ENCODE measurements around the gene PROSER1.
"Not testable (repeated sequence)": the region's sequence is repeated elsewhere in the genome, so short reads cannot be mapped to it uniquely, and the experiment has no call there.

The PROSER1 gene

DNA sequence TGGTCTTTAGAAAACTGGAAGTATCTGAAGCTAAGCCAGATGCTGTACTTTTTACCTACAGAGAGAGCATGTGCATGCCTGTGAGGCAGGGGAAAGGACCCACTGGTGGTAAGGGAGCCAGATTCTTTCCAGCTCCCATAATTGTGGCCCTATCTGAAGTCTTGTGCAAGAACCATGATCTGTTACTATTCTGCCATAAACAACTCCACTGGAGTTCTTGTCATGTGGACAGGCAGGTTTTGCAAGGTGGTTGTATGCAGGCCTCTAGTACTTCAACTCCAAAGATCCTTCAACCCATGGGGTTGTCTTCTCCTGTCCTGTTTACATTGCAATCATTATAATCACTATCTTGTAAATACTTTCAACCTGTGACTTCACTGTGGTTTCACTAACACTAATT, 14.1 kb downstream of the PROSER1 start:
- no peak for DNase-seq

DNA sequence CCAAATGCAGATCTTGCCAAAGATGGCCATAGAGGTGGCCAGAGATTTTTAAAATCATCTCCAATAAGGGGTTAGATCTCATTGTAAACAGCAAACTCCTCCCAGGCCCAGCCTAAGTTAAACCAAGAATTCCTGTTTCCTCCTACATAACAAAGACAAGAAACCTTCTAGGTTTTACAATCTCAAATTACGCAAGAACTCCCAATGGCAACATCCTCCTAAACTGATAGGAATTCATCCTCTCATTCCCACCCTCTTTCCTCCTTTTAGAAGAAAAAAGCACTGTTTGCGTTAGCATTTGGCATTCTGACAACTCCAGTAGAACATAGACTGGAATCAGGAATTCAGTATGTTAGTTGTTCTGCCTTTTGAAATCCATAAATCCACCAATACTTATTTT, 14.6 kb downstream of the PROSER1 start:
- DNase-seq, result no peak

DNA sequence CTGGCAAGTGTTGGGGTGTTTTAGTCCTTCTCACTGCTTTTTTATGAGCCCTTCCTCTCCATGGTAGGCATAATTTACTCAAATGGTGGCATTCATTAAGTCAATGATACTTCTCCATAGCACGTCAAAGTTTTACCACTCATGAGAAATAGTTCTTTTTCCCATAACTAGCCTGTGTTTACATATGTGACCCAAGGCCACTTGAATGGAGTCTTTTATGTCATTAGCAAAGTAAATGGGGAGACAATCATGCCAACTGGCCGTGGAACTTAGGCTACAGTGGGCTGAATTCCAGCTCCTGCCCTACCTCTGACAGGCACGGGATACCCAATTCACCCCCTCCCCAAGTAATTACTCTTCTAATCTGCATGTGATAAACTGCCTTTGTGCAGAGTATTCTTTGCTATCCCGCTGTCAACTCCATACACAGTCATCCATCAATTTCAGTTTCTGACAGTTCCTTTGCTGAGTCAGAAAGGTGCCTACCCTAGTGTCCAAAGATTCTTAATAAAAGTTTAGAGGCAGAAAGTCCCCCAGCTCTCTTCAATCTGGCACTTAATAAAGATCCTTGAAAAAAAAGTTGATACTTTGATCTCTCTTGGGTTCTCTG, 16.9 kb downstream of the PROSER1 start:
- no peak for DNase-seq

DNA sequence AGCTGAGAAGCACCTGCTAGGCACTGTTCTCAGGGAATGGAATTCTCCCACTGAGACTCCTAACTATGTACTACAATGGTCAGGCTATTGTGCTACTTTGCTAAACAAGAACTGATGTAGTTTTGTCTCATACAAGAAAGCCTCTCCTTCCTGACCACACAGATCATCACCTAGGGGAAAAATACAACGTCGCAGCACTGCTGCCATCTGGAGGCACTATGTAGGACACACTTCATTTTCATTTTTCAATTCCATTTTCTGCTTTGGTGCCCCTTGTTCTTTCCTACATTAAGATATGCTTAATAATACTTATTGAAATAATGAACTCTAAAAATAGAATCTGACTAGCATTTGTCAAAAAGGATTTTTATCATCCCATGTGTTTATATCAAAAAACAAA, 21.1 kb downstream of the PROSER1 start:
- no peak for DNase-seq

DNA sequence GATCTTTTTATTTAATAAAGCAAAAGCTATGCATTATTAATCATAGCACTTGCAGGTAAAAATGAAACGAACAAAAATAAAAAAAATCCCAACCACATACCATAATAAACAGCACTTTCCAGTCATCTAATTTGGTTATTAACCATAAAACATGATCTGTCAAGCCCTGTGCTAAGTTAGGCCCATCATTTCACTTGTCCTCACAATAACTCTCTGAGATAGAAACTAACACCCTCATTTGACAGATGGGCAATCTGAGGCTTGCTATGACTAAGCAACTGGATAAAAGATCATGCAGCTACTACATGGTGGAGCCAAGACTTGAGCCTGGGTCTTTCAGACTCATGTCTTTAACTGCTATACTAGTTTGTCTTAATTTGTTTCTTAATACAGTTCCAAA, 21.8 kb downstream of the PROSER1 start:
- no peak for DNase-seq

DNA sequence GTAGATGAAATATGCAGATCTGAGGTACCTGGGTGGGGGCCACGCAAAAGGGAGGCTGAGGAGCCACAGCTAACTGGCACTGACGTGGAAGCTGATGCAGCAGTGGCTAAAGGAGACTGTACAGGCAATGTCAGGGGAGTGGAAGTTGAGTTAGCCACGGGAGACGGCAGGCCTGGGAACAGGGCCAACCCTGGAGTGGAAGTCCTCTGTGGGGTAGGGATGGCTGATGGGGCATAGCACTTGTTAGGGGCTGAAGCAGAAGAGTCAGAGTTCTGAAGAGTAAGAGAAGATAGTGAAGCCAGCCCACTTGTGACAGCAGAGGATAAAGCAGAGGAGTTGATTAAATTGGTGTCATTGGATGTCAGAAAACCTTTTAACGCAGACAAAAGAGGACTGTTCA, 24.4 kb downstream of the PROSER1 start:
- DNase-seq, result no peak

DNA sequence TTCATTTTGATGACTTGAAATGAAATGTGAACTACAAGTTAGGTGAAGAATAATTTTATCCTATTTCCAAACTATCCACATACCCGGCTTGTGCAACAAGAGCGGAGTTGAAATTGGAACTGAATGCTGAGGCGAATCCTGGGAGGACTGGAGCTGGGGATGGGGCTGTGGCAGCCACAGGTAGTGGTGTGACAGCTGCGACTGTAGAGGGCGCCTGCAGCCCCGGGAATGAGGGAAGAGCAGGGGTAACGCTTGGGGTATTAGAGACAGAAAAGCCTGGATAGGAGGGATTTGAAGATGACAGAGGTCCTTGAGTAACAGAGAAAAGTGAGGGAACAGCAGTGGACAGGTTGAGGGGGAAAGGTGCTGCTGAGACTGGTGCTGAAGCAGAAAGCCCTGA, 25.3 kb downstream of the PROSER1 start:
- no peak for DNase-seq

DNA sequence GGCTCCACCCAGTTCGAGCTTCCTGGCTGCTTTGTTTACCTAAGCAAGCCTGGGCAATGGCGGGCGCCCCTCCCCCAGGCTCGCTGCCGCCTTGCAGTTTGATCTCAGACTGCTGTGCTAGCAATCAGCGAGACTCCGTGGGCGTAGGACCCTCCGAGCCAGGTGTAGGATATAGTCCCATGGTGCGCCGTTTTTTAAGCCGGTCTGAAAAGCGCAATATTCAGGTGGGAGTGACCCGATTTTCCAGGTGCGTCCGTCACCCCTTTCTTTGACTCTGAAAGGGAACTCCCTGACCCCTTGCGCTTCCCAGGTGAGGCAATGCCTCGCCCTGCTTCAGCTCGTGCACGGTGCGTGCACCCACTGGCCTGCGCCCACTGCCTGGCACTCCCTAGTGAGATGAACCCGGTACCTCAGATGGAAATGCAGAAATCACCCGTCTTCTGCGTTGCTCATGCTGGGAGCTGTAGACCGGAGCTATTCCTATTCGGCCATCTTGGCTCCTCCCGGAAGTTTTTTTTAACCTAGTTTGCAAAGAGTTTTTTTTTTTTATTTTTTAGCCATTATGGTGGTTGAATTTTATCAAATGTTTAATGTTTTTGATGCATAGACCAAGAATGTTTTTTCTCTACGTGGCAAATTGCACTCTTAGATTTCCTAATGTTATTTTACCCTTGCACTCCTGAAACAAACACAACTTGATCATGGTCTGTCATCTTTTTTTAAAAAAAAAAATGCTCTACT, 31.3 kb downstream of the PROSER1 start:
- DNase-seq, result not testable (repeated sequence)

DNA sequence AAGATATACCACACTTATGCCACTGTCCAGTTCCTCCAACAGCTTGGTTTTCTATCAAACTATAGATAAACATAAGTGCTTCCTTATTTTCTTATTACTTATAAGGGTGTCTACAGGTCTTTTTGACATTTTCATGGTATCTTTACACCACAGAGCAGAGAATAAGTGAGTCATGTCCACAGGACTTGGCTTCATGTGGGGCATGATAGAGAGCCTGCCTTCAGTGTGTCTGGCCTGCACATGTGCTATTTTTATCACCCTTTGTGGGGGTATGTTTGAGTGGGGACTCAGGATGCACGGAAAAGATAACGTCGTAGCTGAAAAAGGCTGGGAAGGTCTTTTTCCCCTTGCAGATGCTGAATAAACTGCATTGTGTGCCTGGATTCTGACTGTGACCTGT, 39.1 kb downstream of the PROSER1 start:
- no peak for DNase-seq

DNA sequence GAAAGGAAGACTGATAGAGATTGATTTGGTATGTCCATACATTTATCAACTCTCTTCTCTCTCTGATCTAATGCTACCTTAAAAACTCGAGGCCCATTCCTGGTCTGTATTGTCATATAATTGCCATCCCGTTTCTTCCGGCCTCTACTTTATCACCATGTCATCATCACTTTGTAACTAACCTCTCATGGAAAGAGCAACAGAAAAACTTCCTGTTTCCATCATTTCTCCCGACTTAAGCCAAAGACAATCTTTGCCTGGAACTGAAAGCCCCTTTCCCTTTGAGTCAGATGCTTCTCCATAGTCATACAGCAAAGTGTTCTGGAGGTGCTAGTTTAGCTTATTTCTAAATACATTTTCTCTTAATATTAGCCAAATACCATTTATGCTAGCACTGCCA, 44.5 kb downstream of the PROSER1 start:
- DNase-seq, result no peak

DNA sequence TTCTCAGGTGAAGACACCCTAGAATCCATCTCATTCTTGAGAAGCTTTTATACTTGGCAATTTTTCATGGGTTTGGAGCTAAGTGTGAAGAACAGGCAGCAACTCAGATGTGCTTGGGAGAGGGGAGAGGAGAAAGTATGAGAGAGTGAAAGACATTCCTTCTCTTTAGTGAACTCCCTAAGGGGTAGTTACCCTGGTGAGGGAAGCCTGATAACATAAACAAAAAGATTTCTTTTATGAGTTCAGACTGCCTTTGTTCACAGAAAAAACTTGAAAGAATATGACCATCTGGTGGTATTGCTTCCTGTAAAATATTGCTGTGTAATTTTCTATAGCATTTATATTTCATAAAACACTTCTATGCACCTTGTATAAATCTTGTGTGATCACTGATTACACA, 47.2 kb downstream of the PROSER1 start, which contains the start of gene STOML3:
Gene STOML3, minus strand, starts transcription at position 139 of the 400 bp plus-strand sequence. Its CDS starts 110 bp downstream, at position 29.
- no peak for DNase-seq

DNA sequence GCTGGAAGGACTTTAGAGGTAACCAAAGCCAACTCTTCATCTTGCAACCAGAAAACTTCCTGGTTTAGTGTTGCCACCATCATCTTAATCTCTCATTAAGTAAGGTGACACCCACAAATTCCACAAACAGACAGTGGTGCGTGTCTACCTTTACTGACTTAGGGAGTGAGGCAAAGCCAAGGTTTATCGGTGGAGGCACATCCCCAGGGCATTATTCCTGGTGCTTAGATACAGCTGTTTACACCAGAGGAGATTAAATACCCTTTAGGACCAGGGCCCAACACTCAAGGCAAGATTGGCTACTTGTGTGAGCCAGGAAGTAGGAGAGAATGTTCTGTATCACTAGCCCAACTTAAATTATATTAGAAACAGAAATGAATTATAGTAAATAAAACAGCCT, 56.8 kb downstream of the PROSER1 start:
- DNase-seq, result no peak

DNA sequence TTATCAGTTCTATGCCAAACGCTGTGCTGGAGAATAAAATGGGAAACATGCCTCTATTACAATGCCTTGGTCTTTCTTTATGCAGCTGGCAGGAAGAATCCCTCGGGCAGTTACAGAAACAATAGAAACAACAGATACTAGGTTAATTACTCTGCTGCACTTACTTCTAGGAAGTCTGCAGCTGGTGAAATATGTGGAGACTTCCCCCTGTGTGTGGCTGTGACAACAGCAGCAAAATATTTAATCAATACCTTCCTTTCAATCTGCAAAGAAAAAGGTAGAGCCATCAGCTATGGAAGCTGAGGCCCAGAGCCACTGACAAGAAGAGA, 57.2 kb downstream of the PROSER1 start:
- no peak for DNase-seq

DNA sequence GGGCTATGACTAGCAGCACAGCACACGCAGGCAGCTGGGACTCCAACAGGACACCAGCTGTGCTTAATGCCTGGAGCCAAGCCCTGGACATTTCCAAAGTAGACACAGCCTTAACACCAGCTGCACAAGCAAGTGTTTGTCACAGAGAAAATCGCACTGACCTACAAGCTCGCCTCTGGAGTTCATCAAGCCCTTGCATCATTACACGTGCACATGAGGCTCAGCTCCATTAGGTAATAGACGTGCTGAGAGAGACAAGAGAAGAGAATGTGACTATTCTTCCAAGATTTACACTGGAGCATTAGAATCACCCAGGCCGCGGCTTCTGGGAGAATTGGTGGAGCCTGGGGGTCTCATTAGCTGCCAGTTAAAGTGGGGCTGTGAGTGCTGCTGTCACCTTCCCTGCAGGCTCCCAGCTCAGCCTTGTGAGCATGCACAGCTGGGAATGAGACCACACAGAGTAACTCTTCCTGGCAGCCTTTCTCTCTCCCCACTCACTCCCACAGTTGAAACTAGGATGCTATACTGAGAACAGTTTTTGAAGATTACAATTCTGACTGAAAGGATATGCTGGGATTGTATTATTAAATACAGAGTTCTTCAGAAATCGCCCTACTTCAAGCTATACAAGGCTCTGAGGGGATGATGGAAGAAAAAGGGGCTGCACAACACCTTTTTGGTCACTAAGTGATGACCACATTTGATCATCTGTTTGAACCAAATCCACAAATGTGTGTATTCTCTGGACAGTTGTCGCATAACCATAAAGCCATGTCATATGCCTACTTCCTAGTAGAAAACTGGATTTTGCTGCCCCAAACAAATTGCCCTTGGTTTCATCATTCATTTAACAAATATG, 57.8 kb downstream of the PROSER1 start:
- DNase-seq, result no peak

DNA sequence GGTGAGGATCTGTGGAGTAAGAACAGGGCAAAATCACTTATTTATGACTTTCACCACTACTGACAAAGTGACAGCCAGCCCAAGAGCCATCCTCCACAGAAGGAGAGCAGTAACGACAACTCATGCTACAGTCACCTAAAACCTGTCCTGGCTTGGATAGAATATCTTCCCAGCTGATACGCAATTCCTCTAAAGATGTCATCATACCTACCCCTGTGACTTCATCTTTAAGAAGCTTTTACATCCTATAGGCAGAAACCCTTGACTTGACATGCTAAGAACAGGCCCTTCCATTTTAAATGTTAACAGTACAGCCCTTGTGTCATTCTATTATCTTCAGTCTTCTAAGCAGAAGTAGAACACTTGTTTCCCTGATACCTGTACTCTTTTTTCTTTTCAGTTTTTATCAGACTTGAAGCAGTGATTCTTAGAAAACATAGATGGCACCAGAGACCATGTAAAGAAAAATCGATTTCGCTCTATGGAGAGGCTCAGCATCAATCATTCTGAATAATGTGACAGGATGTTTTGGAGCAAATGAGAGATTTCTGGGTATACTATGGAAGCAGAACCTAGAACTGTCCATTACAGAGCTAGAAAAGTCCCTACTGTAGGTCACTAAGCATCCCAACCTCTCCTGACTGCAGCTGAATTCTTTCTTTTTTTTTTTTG, 67.4 kb downstream of the PROSER1 start:
- DNase-seq, result no peak

DNA sequence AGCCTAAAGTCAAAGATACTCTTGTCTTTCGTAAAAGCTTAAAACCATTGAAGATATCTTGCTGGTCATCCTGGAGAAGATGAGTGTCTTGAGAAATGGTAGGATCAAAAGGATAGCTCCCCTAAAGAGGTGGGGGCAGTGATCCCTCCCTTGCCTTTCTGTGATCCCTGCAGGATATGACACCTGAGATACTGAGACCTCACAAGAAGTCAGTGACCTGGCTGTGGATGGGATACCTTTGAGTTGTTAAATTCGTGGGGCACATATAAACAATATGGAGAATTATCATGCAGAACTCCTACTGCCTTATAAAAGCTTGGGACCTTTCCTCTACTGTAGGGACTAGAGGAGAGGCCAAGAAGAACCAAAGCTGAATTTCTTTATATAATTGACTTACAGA, 68.7 kb downstream of the PROSER1 start:
- no peak for DNase-seq

DNA sequence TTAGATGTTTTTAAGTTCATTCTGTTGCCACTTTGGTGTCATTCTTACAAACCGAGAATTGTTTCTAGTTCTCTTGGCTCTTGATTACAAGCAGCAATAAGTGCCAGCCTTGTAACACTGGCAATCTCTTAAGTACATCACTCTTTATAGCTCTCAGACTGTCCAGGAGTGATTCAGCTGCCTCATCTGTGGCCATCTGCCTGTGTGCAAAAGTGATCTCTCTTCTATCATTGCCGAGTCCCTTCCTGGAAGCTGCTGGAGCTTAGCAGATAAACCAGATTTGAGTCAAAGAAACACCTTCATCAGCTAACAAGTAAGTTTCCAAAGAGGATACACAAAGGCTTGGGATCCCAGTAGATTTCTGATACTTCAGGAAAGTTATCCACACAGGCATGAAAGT, 70.4 kb downstream of the PROSER1 start:
- DNase-seq, result no peak

DNA sequence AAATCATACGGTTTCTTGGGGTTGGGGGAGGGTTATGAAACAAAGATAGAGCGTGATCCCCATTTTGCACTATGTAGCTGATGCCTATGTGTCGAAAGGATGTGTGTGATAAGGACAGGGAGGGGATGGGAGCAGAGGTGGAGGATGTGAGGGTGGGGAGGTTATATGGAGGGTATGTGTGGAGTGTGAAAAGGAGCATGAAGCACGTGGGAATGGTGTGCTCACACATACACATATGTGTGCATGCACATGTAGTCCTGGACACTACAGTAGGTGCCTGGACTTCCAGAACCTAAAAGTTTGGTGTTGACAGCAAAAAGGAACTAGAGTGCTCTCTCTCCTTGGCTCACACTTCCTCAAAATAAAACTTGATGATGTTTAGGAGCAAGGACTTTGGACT, 72.6 kb downstream of the PROSER1 start:
- no peak for DNase-seq

DNA sequence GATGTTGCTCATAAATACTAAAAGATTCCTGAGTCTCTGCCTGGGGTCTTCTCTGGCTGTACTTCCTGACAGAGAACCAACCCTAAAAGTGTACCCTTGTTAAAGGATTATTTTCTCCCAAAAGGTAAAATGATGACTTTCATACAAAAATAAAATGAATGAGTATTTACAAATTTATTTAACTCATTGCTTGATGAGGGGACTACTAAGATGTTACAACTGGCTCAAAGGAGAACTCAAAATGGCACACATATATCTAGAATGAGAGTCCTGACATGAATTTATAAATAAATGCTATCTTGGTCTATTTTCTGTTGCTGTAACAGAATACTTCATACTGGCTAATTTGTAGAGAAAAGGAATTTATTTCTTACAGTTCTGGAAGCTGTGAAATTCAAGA, 77.7 kb downstream of the PROSER1 start:
- DNase-seq, result no peak
